MM.1S (cell line): ENCODE measurements around the gene TRAPPC12.

Source experiments
- DNase-seq: peaks from one replicate; pipeline ENCODE4 v3.0.0-alpha.2; 2015
- H2AFZ ChIP-seq: fragments of 300-600 bp; sonication (generic); 2 replicates; pipeline ENCODE4 v1.6.0; 2016; ENCODE audit warnings: antibody characterized with exemption, low read length
- H3F3A ChIP-seq: fragments of 300-600 bp; sonication (generic); 2 replicates; pipeline ENCODE4 v1.6.1; 2016; ENCODE audit warnings: mild to moderate bottlenecking, antibody characterized with exemption, low read length, moderate library complexity, mixed read lengths; ENCODE audit not compliant: insufficient read depth
- H3K27ac ChIP-seq: fragments of 300-600 bp; sonication (generic); 2 replicates; pipeline ENCODE4 v1.5.1; 2016; ENCODE audit warnings: mild to moderate bottlenecking, low read length
- H3K27me3 ChIP-seq: fragments of 300-600 bp; sonication (generic); replicated peaks from 2 replicates; pipeline ENCODE4 v1.6.0; 2016; ENCODE audit warnings: low read length; ENCODE audit not compliant: insufficient read depth
- H3K36me3 ChIP-seq: fragments of 300-600 bp; sonication (generic); replicated peaks from 2 replicates; pipeline ENCODE4 v1.6.1; 2016; ENCODE audit warnings: mild to moderate bottlenecking, low read length, mixed read lengths; ENCODE audit not compliant: insufficient read depth
- H3K4me1 ChIP-seq: fragments of 300-600 bp; sonication (generic); 2 replicates; pipeline ENCODE4 v1.6.1; 2016; ENCODE audit warnings: low read length, mixed read lengths
- H3K4me2 ChIP-seq: fragments of 300-600 bp; sonication (generic); 2 replicates; pipeline ENCODE4 v1.6.0; 2016; ENCODE audit warnings: low read depth, low read length
- H3K4me3 ChIP-seq: fragments of 300-600 bp; sonication (generic); 2 replicates; pipeline ENCODE4 v1.5.1; 2016; ENCODE audit warnings: low read length, mixed read lengths
- H3K79me2 ChIP-seq: fragments of 300-600 bp; sonication (generic); 2 replicates; pipeline ENCODE4 v1.6.1; 2016; ENCODE audit warnings: mixed run types, low read length, mixed read lengths
- H3K9ac ChIP-seq: fragments of 300-600 bp; sonication (generic); 2 replicates; pipeline ENCODE4 v1.6.1; 2016; ENCODE audit warnings: low read length, mixed read lengths
- H3K9me2 ChIP-seq: fragments of 300-600 bp; sonication (generic); replicated peaks from 2 replicates; pipeline ENCODE4 v1.6.1; 2016; ENCODE audit warnings: mild to moderate bottlenecking, low read length, mixed read lengths; ENCODE audit not compliant: insufficient read depth
- H3K9me3 ChIP-seq: fragments of 300-600 bp; sonication (generic); replicated peaks from 2 replicates; pipeline ENCODE4 v1.6.1; 2016; ENCODE audit warnings: mild to moderate bottlenecking, low read length, mixed read lengths; ENCODE audit not compliant: insufficient read depth
- H4K20me1 ChIP-seq: fragments of 300-600 bp; sonication (generic); 2 replicates; pipeline ENCODE4 v1.6.1; 2016; ENCODE audit warnings: mild to moderate bottlenecking, low read length, moderate library complexity, mixed read lengths; ENCODE audit not compliant: insufficient read depth
- EZH2 ChIP-seq: fragments of 300-600 bp; sonication (generic); optimal IDR thresholded peaks from 2 replicates; pipeline ENCODE3; 2017; ENCODE audit warnings: low read depth, mild to moderate bottlenecking, antibody characterized with exemption, low read length, mixed read lengths
- EZH2phosphoT487 ChIP-seq: fragments of 300-600 bp; sonication (generic); IDR thresholded peaks from 2 replicates; pipeline ENCODE4 v1.6.1; 2018; ENCODE audit warnings: antibody characterized with exemption, low read length
- TF ChIP-seq, protein P1 (sequence below): fragments of 300-600 bp; sonication (generic); IDR thresholded peaks from 2 replicates; pipeline ENCODE4 v1.5.1; 2016; ENCODE audit warnings: antibody characterized with exemption, low read length, mixed read lengths

Gene TRAPPC12

DNA sequence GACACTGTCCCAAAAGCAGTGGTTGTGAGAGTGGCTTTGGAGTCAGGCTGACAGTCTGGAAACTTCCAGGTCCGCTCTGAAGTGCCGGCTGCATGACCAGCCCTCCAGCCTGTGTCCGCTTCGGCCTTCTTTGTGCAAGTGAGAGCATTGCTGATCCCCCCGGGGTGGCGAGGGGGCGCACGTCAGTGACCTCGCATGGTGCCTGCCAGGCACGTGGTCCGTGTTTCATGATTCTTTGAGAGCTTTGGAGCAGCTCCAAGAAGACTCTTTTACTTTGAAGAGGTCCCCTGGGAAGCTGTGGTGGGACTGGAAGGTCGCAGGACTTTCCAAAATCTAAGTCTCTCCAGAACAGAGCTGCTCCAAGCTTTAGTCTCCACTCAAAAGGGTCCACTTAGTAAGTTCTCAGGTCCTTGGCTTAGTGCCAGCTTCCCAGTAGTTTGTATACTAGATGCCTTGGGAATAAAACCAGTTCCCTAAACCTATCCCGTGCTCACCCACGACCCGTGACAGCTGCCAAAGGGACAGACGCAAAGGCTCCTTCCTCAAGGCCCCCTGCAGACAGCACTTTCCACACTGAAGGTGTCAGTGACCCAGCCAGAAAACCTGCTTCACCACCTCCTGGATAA lies 71.0 kb downstream of the TRAPPC12 start:
- Histone ChIP-seq H2AFZ (no peak overlapping the region), H3F3A (no peaks in the 10 kb centered on the region), H3K4me2 (no peak overlapping the region), H3K79me2 (no peaks in the 10 kb centered on the region), H3K9me3 (no peaks in the 10 kb centered on the region), H3K27me3 (no peaks in the 10 kb centered on the region), H4K20me1 (no peaks in the 10 kb centered on the region), H3K36me3 (no peaks in the 10 kb centered on the region), H3K9me2 (no peaks in the 10 kb centered on the region), H3K9ac (no peak overlapping the region), H3K4me3 (no peak overlapping the region), H3K4me1 (no peaks in the 10 kb centered on the region), H3K27ac (no peak overlapping the region)
- DNase-seq = no peak
- TF ChIP-seq, protein P1, sequence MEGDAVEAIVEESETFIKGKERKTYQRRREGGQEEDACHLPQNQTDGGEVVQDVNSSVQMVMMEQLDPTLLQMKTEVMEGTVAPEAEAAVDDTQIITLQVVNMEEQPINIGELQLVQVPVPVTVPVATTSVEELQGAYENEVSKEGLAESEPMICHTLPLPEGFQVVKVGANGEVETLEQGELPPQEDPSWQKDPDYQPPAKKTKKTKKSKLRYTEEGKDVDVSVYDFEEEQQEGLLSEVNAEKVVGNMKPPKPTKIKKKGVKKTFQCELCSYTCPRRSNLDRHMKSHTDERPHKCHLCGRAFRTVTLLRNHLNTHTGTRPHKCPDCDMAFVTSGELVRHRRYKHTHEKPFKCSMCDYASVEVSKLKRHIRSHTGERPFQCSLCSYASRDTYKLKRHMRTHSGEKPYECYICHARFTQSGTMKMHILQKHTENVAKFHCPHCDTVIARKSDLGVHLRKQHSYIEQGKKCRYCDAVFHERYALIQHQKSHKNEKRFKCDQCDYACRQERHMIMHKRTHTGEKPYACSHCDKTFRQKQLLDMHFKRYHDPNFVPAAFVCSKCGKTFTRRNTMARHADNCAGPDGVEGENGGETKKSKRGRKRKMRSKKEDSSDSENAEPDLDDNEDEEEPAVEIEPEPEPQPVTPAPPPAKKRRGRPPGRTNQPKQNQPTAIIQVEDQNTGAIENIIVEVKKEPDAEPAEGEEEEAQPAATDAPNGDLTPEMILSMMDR = no peak
- TF ChIP-seq EZH2 (no peak), EZH2phosphoT487 (no peak)

DNA sequence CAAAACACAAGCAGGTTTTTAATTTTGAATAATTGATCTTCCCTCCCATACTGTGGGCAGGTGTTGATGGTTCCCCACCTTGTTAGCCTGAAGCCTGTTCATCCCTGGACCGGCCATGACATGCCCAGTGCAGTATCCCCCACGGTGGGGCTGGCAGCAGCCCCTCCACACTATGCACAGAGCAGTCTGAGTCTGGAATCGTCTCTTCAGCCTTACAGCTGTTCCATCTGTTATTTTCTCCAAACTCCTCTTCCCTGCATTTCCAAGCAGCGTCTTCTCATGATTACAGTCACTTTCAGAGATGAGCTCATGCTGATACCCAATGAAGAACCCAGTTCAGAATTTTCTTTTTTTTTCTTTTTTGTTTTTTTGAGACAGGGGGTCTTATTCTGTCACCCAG lies 71.7 kb downstream of the TRAPPC12 start:
- H3K4me2 ChIP-seq = no peak overlapping the region
- no peak overlapping the region for H3K4me3 ChIP-seq
- no peaks in the 10 kb centered on the region for H3K27me3 ChIP-seq
- no peaks in the 10 kb centered on the region for H3K36me3 ChIP-seq
- H2AFZ ChIP-seq = no peak overlapping the region
- H3K9me2 ChIP-seq = no peaks in the 10 kb centered on the region
- no peak for TF ChIP-seq EZH2phosphoT487
- TF ChIP-seq, protein P1 = no peak
- no peak for TF ChIP-seq EZH2
- H3K4me1 ChIP-seq = no peaks in the 10 kb centered on the region
- H3K27ac ChIP-seq = no peak overlapping the region
- H3F3A ChIP-seq = no peaks in the 10 kb centered on the region
- no peak for DNase-seq
- no peaks in the 10 kb centered on the region for H3K9me3 ChIP-seq
- no peak overlapping the region for H3K9ac ChIP-seq
- no peaks in the 10 kb centered on the region for H4K20me1 ChIP-seq
- H3K79me2 ChIP-seq = no peaks in the 10 kb centered on the region

DNA sequence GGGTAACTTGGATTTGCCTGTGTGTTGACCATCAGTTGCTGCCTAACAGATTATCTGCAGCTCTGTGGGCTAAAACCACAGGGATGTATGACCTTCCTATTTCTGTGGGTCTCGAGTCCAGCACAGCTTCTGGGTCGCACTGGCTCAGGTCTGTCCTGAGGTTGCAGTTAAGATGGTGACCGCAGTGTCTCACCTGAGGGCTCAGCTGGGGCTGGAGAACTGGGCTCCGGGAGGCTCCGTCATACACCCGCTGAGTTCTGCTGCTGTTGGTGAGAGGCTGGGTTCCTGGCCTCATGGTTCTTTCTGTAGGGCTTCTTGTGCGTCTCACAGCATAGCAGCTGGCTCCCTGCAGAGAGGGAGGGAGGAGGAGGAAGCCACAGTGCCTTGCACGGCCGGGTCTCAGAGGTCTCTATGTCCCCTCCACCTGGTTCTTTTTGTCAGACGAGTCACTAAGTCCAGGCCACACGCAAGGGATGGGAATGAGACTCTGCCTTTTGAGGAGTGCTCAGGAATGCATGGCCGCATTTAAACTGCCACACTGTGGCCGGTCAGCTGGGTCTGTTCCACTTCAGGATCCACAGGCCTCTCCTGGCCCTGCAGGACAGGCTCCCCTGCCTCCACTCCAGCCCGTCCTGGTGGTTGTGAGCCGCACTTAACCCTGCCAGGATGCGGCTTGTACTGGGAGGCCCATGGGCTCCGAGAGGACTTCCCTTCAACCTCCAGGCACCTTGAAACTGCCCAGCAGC lies 72.6 kb downstream of the TRAPPC12 start:
- no peak overlapping the region for H3K4me2 ChIP-seq
- no peak overlapping the region for H3K9ac ChIP-seq
- H3K4me3 ChIP-seq = no peak overlapping the region
- H3K9me3 ChIP-seq = no peaks in the 10 kb centered on the region
- H3K4me1 ChIP-seq = no peaks in the 10 kb centered on the region
- H2AFZ ChIP-seq = no peak overlapping the region
- H3F3A ChIP-seq = no peaks in the 10 kb centered on the region
- no peaks in the 10 kb centered on the region for H3K79me2 ChIP-seq
- H3K27ac ChIP-seq = no peak overlapping the region
- H3K9me2 ChIP-seq = no peaks in the 10 kb centered on the region
- DNase-seq = no peak
- H3K27me3 ChIP-seq = no peaks in the 10 kb centered on the region
- TF ChIP-seq EZH2phosphoT487 (no peak), EZH2 (no peak)
- TF ChIP-seq, protein P1 = no peak
- no peaks in the 10 kb centered on the region for H4K20me1 ChIP-seq
- H3K36me3 ChIP-seq = no peaks in the 10 kb centered on the region
